GM12872 (cell line): Measurements from ENCODE around the gene FTO.

Source experiments
- CTCF ChIP-seq: IDR thresholded peaks from 3 replicates; pipeline ENCODE4 v1.5.1; 2011; ENCODE audit warnings: low read depth, mild to moderate bottlenecking, low read length, moderate library complexity; ENCODE audit not compliant: insufficient read depth

Gene FTO

GRCh38 chr16:54075446-54075845 lies 371.5 kb downstream of the FTO start:
- no peak for TF ChIP-seq CTCF

GRCh38 chr16:54076006-54076504 lies 372.1 kb downstream of the FTO start:
- TF ChIP-seq CTCF, result no peak

- no peak for TF ChIP-seq CTCF
These were observed 373.3 kb downstream of the FTO start for GRCh38 chr16:54077050-54077821.

GRCh38 chr16:54080524-54081008 lies 376.6 kb downstream of the FTO start:
- no peak for TF ChIP-seq CTCF

- no peak for TF ChIP-seq CTCF
These were observed 382.8 kb downstream of the FTO start for GRCh38 chr16:54086791-54087190.

- TF ChIP-seq CTCF, result no peak
These were observed 386.6 kb downstream of the FTO start for GRCh38 chr16:54090602-54091001.

- no peak for TF ChIP-seq CTCF
These were observed 389.3 kb downstream of the FTO start for GRCh38 chr16:54093281-54093680.
